ENCODE results near the gene SLC26A6. TPM values are rescaled to one million over a fixed set of nuclear protein-coding genes. Genes with fewer than 3 reads are reported as not detected.

SLC26A6 gene
- total and polyA plus RNA-seq, 2 of the 13 experiments (the other 11 are each of a cell fraction or from before 2014, with no cell fraction given), result 40.7 to 184 TPM

GRCh38 chr3:48635222-48636021, at the start of gene SLC26A6 (continued):
- peak; percentile 33; the same call in 1 of the 2 replicates for TF ChIP-seq ZBTB26 (CRISPR knock-in tag; IDR thresholded peaks at IDR 0.05; ENCODE audit: borderline replicate concordance)
- no peak; the same call in 1 of the 2 replicates for TF ChIP-seq PAX8 (CRISPR knock-in tag; IDR thresholded peaks at IDR 0.05; ENCODE audit: borderline replicate concordance)
- TF ChIP-seq HOXA5 (CRISPR knock-in tag; IDR thresholded peaks at IDR 0.05), result peak; percentile 80
- no peak for TF ChIP-seq MATR3 (CRISPR knock-in tag; IDR thresholded peaks at IDR 0.05)
- TF ChIP-seq E2F5 (CRISPR knock-in tag; conservative IDR thresholded peaks at IDR 0.05), result peak; percentile 72
- no peak for TF ChIP-seq SIX1 (CRISPR knock-in tag; IDR thresholded peaks at IDR 0.05; ENCODE audit: borderline replicate concordance)
- peak; percentile 78; the same call in 1 of the 2 replicates for TF ChIP-seq ZNF775 (CRISPR knock-in tag; IDR thresholded peaks at IDR 0.05; ENCODE audit: borderline replicate concordance)
- peak; percentile 68; the same call in 1 of the 2 replicates for TF ChIP-seq MAZ (IDR thresholded peaks at IDR 0.05; ENCODE audit: borderline replicate concordance, low read depth, low read length)
- TF ChIP-seq MAZ (CRISPR knock-in tag; IDR thresholded peaks at IDR 0.05; ENCODE audit: low read depth), result peak; percentile 63
- no peak; the same call in 1 of the 2 replicates for TF ChIP-seq JDP2 (CRISPR knock-in tag; IDR thresholded peaks at IDR 0.05; ENCODE audit: borderline replicate concordance)
- no peak for TF ChIP-seq HNRNPH1 (optimal IDR thresholded peaks at IDR 0.05; ENCODE audit: low read depth, low read length)
- TF ChIP-seq HMG20A (CRISPR knock-in tag; IDR thresholded peaks at IDR 0.05; ENCODE audit: borderline replicate concordance), result no peak
- TF ChIP-seq ZBTB34 (CRISPR knock-in tag; IDR thresholded peaks at IDR 0.05), result no peak
- TF ChIP-seq ARNTL (CRISPR knock-in tag; IDR thresholded peaks at IDR 0.05), result 0 out of 2 replicates have a peak, but pooled peaks have one; percentile 21
- no peak for TF ChIP-seq ZNF251 (CRISPR knock-in tag; IDR thresholded peaks at IDR 0.05)
- 0 out of 2 replicates have a peak, but pooled peaks have one; percentile 53 for TF ChIP-seq ZNF550 (CRISPR knock-in tag; IDR thresholded peaks at IDR 0.05; ENCODE audit: borderline replicate concordance)
- no peak for TF ChIP-seq ZNF580 (CRISPR knock-in tag; IDR thresholded peaks at IDR 0.05; ENCODE audit: borderline replicate concordance, low read depth)
- TF ChIP-seq ZNF3 (CRISPR knock-in tag; IDR thresholded peaks at IDR 0.05), result 0 out of 2 replicates have a peak, but pooled peaks have one; percentile 57
- TF ChIP-seq THAP11 (CRISPR knock-in tag; IDR thresholded peaks at IDR 0.05), result no peak; the same call in 1 of the 2 replicates
- no peak for TF ChIP-seq GTF3A (CRISPR knock-in tag; conservative IDR thresholded peaks at IDR 0.05)
- no peak for TF ChIP-seq ZNF788 (CRISPR knock-in tag; IDR thresholded peaks at IDR 0.05; ENCODE audit: borderline replicate concordance)
- TF ChIP-seq YY1 (IDR thresholded peaks at IDR 0.05; ENCODE audit: insufficient read depth, insufficient replicate concordance, low read depth, low read length), result peak; percentile 33
- no peak for TF ChIP-seq ZNF513 (CRISPR knock-in tag; conservative IDR thresholded peaks at IDR 0.05)

Data from HepG2 (cell line).